NCI-H526 treated with DMSO at 0.1 percent for 48 hours (cell line): ENCODE measurements around the gene ELMOD3.
"Not testable (repeated sequence)": the region's sequence is repeated elsewhere in the genome, so short reads cannot be mapped to it uniquely, and the experiment has no call there.

Experiments
- DNase-seq: peaks from one replicate; lab custom pipeline; 2025; lab: John Stamatoyannopoulos, UW

ELMOD3 gene

GRCh38 chr2:85376291-85377065 is 21.9 kb downstream of the ELMOD3 start:
- DNase-seq, result no peak

GRCh38 chr2:85377083-85377482 is 22.5 kb downstream of the ELMOD3 start:
- no peak for DNase-seq

GRCh38 chr2:85378257-85378656 is 23.7 kb downstream of the ELMOD3 start:
- DNase-seq, result no peak

DNA sequence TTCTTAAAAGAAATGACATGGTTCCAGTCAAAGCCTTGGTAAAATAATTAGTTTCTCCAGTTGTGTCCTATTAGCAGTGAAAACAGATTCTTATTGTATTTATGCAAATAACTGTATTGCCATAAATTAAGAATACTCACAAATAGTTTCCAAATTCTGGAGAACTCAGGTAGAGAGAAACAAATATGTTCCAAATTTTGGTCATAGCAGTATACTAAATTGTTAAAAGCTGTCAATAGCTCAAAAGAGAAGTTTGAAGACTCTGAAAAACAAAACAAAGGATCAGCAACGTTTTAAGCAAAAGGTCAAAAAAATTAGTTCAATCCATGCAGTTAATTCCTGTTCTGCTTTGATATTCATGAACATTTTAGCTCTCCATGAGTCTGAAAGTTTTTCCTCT is 25.5 kb downstream of the ELMOD3 start:
- no peak for DNase-seq

- DNase-seq, result not testable (repeated sequence)
Measured at GRCh38 chr2:85383151-85383550, 28.6 kb downstream of the ELMOD3 start.

DNA sequence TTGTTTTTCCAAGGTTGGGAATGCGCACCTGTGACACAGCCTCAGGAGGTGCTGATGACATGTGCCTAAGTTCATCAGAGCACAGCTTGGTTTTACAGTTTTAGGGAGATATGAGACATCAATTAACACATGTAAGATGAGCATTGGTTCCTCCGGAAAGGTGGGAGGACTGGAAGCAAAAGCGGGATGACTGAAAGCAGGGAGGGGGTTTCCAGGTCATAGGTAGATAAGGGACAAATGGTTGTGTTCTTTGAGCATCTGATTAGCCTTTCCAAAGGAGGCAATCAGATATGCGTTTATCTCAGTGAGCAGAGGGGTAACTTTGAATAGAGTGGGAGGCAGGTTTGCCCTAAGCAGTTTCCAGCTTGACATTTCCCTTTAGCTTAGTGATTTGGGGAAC is 29.3 kb downstream of the ELMOD3 start:
- DNase-seq, result no peak

DNA sequence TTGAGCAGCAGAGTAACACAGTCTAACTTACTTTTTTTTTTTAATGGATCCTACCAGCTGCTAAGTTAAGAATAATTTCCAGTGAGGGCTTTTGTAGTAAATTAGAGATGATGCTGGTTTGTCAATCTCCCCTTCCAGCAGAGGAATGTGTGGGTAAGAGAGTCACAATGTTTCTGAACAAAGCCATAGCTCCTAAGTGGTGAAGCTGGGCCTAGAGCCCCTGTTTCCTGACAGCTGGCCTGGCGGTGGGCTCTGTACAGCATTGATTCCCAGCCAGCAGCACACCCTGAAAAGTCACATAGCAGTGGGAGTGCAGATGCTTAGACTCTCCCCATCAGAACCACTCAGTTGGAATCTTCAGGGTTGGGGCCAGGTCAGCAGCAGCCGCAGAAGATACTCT is 31.2 kb downstream of the ELMOD3 start:
- DNase-seq, result no peak

DNA sequence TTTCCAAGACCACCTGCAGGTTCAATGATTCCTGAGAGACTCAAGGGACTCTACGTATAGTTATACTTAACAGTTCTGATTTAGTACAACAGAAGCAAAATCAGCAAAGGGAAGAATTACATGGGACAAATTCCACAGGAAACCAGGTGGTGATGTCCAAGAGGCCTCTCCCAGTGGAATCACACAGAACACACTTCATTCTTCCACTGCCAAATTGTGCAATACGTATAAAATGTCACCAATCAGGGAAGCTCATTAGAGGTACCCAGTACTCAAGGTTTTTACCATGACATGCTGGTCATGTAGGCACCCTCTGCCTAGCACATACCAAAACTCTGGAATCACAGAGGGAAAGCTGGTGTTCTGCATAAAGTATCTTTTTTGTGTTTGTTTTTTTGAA is 33.2 kb downstream of the ELMOD3 start:
- no peak for DNase-seq

- no peak for DNase-seq
Measured at GRCh38 chr2:85388878-85389538, 34.4 kb downstream of the ELMOD3 start.

DNA sequence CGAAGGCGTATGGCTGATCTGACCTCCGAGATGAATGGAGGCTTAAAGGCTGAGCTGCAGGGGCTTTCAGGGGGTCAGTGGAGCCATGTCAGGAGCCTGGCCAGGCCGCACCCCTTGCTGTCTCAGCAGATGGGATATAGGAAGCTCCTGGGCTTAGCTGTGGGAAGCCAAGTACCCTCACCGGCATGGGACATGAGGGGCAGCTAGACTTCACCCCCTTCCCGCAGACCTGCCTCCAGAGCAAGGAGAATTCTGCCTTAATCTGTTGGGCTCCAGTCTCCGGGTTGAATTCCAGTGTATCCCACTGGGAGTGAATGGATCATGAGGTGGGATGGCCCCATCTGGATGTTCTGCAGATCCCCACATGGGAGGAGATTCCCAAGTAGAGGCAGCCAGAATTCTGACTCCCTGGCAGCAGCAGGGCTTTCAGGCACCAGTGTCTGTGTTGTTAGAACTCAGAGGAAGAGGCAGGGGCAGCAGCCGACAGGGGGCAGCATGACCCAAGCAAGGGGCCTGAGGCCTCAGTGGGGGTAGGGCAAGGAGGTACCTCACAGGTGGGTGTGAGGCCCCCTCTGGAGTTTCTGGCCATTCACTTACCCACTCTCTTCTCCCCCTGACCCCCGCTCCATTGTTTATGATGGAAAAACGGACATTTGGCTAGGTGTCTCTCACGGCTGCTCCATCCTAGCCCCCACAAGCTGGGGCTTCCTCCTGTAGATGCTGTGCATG is 36.5 kb downstream of the ELMOD3 start:
- DNase-seq, result no peak

- no peak for DNase-seq
Measured at GRCh38 chr2:85393836-85394235, 39.3 kb downstream of the ELMOD3 start.

- DNase-seq, result no peak
Measured at GRCh38 chr2:85394261-85394681, 39.7 kb downstream of the ELMOD3 start.

GRCh38 chr2:85394976-85395375 is 40.4 kb downstream of the ELMOD3 start:
- DNase-seq, result no peak

GRCh38 chr2:85395912-85396475 is 41.4 kb downstream of the ELMOD3 start:
- DNase-seq, result no peak

DNA sequence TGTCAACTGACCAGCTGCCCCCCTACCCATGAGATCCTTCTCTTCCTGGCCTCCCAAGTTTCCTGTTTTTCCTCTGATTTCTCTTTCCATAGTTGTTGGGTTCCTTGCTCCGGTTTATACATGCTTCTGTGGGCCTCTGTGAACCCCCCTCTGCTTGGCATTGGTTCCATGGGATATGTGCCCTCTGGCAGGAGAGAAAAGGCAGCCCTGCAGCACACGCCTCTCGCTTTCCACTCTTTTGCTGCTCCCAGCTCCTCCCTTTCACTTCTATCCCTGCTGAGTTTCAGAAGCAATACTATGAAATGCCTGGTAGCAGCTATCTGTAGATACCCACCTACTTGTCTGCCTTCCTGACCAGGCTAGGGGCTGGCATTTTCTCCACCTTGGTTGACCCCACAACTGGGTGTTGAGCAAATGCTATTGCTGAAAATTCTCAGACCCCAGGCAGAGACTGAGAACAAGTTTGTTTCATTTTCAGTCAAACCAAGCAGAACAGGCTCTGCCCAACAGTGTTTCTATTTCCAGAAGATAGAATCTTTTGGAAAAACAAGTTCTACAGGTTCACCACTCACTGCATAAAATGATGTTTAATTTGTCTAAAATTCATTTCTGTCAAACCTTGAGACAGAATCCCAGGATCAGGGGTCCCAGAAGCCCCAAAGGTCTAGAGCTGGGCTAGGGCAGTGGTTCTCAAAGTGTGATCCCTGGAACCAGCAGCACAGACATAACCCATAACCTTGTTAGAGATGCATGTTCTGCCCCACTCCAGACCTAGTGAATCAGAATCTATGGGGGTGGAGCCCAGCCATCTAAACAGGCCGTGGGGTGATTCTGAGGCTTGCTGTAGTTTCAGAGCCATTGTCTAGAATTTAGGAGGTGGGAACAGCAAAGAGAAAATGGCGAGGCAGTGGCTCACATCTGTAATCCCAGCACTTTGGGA is 42.2 kb downstream of the ELMOD3 start:
- no peak for DNase-seq

DNA sequence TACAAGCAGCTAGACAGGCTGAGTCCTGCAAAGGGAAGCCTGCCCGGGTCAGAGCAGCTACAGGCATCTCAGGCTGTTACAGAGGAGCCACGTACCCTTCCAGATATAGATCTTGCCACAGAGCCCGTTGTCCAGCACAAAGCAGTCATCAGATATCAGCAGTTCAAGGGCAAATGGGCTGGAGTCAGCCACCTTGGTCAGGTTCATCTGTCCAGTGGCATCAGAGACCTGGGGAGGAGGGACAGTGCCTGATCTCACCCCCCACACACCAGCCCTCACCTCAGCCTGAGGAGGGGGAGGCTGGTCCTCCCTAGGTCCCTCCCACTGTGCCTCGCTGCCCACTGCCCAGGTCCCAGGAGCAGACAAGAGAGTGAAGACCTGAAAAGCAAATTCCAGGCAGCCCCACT is 43.4 kb downstream of the ELMOD3 start:
- no peak for DNase-seq

- no peak for DNase-seq
Measured at GRCh38 chr2:85398426-85399182, 44.0 kb downstream of the ELMOD3 start.

DNA sequence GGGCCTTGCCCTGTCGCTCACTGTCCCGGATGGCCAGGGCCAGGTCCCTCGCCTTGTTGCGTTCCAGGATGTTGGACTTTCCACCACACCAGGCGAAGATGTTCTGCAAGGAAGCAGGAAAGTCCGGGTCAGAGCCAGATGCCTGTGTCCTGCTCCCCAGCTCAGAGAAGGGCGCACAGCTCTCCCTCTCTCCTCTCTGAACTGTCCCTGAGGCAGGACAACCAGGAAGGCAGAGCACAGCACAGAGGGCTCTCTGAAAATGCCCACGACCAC is 44.5 kb downstream of the ELMOD3 start:
- DNase-seq, result no peak

DNA sequence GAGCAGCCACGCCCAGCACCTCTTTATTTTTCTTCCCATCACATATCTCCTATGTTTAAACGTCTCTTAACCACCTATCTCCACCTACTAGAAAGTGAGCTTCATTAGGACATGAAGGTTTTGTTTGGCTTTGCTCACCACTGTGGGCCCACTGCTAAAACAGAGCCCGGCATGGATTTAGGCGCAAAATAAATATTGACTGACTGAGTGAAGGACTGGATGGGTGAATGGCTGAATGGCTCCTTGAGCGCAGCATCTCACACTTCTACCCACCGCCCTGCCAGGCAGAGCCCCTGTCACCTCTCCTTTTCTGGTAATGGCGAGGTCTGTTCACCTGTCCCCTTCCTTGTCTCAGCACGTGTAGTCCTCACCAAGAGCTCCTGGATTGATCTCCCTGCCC is 45.5 kb downstream of the ELMOD3 start:
- no peak for DNase-seq

DNA sequence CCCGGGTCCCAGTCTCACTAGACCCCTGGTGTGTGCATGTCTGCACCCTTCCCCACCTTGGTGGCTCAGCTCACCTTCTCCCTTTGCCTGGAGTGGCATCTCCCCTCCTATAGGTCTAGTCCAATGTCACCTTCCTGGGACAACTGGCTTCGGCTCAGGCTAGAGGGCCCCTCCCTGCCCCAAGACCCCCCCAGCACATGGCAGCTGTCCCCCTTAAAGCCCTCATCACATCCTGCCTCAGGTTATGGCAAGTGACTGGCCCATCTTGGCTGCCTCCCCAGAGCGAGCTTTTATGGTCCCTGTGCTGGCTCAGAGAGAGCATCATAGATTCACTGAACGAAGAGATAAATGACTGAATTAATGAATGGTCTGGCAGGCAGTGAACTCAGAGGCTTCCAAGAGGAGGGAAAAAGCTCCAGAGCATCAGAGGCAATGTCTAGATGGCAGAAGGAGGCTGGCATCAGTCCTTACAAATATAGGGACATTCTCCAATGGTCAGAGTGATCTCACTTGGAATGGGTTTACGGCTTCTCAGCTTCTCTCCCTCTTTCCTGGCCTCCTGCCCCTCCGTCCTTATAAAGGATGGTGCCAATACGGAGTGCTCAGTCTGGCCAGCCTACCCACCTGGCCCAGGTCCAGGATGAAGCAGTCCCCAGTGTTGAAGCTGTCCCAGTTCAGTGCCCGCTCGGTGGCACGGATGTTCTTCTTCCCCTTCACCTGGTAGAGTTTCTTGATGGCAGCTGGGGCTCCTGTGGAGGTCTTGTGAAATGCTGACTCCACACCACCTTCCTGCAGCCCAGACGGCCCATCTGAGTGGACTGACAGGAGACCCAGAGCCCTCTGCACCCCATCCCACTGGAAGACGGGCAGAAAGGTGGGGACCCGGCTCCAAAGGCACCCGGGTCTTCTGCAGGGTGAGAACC is 46.2 kb downstream of the ELMOD3 start:
- no peak for DNase-seq
